Measurements from ENCODE around the gene HDAC1.

The HDAC1 gene

GRCh38 chr1:32266921-32267591, 24.8 kb upstream of the HDAC1 start:
- H3K27ac ChIP-seq (ENCODE audit: low read depth, low read length) = peak overlapping the region; percentile 81
- H3K4me1 ChIP-seq (ENCODE audit: control insufficient read depth, low read length) = peaks cover 71% of the 10 kb centered on the region

DNA sequence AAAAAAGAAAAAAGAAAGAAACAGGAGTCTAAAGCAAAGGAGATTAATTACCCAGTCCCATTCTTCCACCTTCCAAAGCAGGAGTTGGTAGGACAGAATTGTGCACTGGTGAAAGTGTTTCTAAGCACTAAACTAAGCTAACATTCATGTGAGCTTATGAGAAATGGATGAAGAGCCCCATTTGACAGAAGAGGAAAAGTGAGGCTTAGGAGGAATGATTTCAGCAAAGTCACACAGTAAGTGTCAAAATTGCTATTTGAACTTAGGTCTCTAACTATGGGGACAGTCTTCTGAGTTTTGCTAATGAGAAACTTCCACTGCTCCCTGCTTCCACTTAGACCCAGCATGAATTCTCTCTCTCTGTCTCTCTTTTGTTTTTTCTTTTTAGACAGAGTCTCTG, 22.1 kb upstream of the HDAC1 start:
- Histone ChIP-seq H3K9me2 (replicated peaks; ENCODE audit: control insufficient read depth, low read length) (no peaks in the 10 kb centered on the region), H4K20me1 (ENCODE audit: control insufficient read depth, insufficient read depth, low read depth, low read length) (no peaks in the 10 kb centered on the region), H3F3A (ENCODE audit: control insufficient read depth, insufficient read depth) (peaks cover 32% of the 10 kb centered on the region), H3K4me1 (ENCODE audit: control insufficient read depth, low read length) (peaks cover 71% of the 10 kb centered on the region), H3K4me3 (ENCODE audit: low read length) (no peak overlapping the region), H3K79me2 (ENCODE audit: control insufficient read depth, low read length) (peaks cover 40% of the 10 kb centered on the region), H3K4me2 (ENCODE audit: low read length) (no peak overlapping the region), H3K27ac (ENCODE audit: low read depth, low read length) (no peak overlapping the region), H3K36me3 (ENCODE audit: control insufficient read depth, low read length) (peaks cover 20% of the 10 kb centered on the region), H3K9me3 (ENCODE audit: control insufficient read depth, insufficient read depth, low read length) (no peaks in the 10 kb centered on the region), H3K27me3 (ENCODE audit: control insufficient read depth, low read length) (no peaks in the 10 kb centered on the region)
- TF ChIP-seq CTCF (IDR thresholded peaks at IDR 0.05; ENCODE audit: low read depth, low read length, poor library complexity, severe bottlenecking) (no peak), EZH2phosphoT487 (IDR thresholded peaks at IDR 0.05; ENCODE audit: borderline replicate concordance, low read length) (no peak)

More at GRCh38 chr1:32266921-32267591, 24.8 kb upstream of the HDAC1 start:
- Histone ChIP-seq H3K9me3 (ENCODE audit: control insufficient read depth, insufficient read depth, low read length) (no peaks in the 10 kb centered on the region), H3K79me2 (ENCODE audit: control insufficient read depth, low read length) (peaks cover 32% of the 10 kb centered on the region), H3K9me2 (replicated peaks; ENCODE audit: control insufficient read depth, low read length) (no peaks in the 10 kb centered on the region), H3K36me3 (ENCODE audit: control insufficient read depth, low read length) (peaks cover 24% of the 10 kb centered on the region), H3K4me2 (ENCODE audit: low read length) (peak overlapping the region; percentile 64), H3K4me3 (ENCODE audit: low read length) (peak overlapping the region; percentile 28; the same call in 1 of the 2 replicates), H3K27me3 (ENCODE audit: control insufficient read depth, low read length) (no peaks in the 10 kb centered on the region), H3F3A (ENCODE audit: control insufficient read depth, insufficient read depth) (peaks cover 51% of the 10 kb centered on the region), H4K20me1 (ENCODE audit: control insufficient read depth, insufficient read depth, low read depth, low read length) (no peaks in the 10 kb centered on the region)
- TF ChIP-seq CTCF (IDR thresholded peaks at IDR 0.05; ENCODE audit: low read depth, low read length, poor library complexity, severe bottlenecking) (no peak), EZH2phosphoT487 (IDR thresholded peaks at IDR 0.05; ENCODE audit: borderline replicate concordance, low read length) (no peak)

DNA sequence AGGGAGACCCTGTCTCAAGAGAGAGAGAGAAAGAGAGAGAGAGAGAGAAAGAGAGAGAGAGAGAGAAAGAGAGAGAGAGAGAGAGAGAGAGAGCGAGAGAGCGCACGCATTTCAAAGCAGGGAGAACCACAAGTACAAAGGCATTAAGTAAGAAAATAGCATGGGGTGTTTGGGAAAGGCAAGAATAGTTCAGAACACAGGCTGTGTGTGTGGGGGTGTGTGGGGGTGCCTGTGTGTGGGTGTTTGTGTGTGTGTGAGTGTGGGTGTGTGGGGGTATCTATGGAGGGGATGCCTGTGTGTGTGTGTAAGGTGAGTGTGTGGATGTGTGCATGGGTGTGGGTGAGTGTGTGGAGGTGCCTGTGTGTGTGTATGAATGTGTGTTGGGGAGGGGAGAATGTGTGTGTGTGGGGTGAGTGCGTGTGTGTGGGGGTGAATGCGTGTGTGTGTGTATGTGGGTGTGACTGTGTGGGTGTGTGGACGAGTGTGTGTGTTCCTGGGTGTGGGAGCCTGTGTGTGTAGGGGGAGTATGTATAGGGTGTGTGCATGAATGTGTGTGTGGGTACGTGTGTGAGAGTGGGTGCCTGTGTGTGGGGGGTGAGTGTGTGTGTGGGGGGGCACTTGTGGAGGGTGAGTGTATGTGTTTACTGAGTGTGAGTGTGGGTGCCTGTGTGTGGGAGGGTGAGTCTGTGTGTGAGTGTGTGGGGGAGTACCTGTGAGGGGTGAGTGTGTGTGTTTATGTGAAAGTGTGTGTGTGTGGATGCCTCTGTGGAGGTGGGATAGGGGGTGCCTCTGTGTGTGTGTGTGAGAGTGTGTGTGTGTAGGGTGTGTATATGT, 19.1 kb upstream of the HDAC1 start:
- Histone ChIP-seq H3K9me3 (ENCODE audit: control insufficient read depth, insufficient read depth, low read length) (no peaks in the 10 kb centered on the region), H4K20me1 (ENCODE audit: control insufficient read depth, insufficient read depth, low read depth, low read length) (no peaks in the 10 kb centered on the region), H3K4me2 (ENCODE audit: low read length) (peak overlapping the region; percentile 88), H3K27me3 (ENCODE audit: control insufficient read depth, low read length) (no peaks in the 10 kb centered on the region), H3K9me2 (replicated peaks; ENCODE audit: control insufficient read depth, low read length) (no peaks in the 10 kb centered on the region), H3K36me3 (ENCODE audit: control insufficient read depth, low read length) (peaks cover 36% of the 10 kb centered on the region), H3K4me3 (ENCODE audit: low read length) (peak overlapping the region; percentile 57), H3F3A (ENCODE audit: control insufficient read depth, insufficient read depth) (peaks cover 15% of the 10 kb centered on the region), H3K79me2 (ENCODE audit: control insufficient read depth, low read length) (peaks cover 24% of the 10 kb centered on the region), H3K27ac (ENCODE audit: low read depth, low read length) (peak overlapping the region; percentile 79), H3K4me1 (ENCODE audit: control insufficient read depth, low read length) (peaks cover 43% of the 10 kb centered on the region)
- TF ChIP-seq CTCF (IDR thresholded peaks at IDR 0.05; ENCODE audit: low read depth, low read length, poor library complexity, severe bottlenecking) (no peak), EZH2phosphoT487 (IDR thresholded peaks at IDR 0.05; ENCODE audit: borderline replicate concordance, low read length) (no peak)
